A673 (cell line): Measurements from ENCODE around the gene EPSTI1.

Source experiments
- CTCF ChIP-seq: fragments of 300-800, 200-600 bp; sonication (generic); conservative IDR thresholded peaks from 2 replicates; pipeline ENCODE4 v1.5.1; 2017; ENCODE audit warnings: low read depth, mild to moderate bottlenecking, antibody characterized with exemption, low read length, moderate library complexity, mixed read lengths
- EZH2 ChIP-seq: fragments of 200-600 bp; sonication (generic); IDR thresholded peaks from 2 replicates; pipeline ENCODE4 v1.6.1; 2017; ENCODE audit warnings: borderline replicate concordance, low read depth, mild to moderate bottlenecking, mixed read lengths, antibody characterized with exemption, low read length; ENCODE audit not compliant: poor library complexity, severe bottlenecking

DNA sequence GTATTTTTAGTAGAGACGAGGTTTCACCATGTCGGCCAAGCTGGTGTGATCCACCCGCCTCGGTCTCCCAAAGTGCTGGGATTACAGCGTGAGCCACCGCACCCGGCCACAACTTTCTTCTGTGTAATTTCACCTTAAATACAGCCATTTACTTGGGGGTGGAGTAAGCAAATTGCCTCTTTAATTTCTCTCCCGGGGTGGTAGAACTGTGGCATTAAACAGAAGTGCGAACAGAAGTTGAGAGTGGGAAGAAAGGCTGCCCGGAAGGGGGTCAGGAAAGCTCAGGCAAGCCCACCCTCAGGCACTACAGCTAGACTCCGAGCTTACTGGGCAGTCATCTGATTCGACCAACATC lies 30.9 kb upstream of the EPSTI1 start:
- TF ChIP-seq CTCF (no peak), EZH2 (no peak)
